ENCODE data around the gene DEDD2.

DEDD2 gene

GRCh38 chr19:42176990-42177685 lies 40.3 kb downstream of the DEDD2 start:
- Histone ChIP-seq H3K9me3 (ENCODE audit: control insufficient read depth in 2 of 2, low read length in 2 of 2) (no peaks in the 10 kb centered on the region), H3K9ac (ENCODE audit: low read length in 2 of 2) (peak overlapping the region in 1 of 2 donors; percentile 19), H3K4me1 (ENCODE audit: control insufficient read depth, insufficient read depth, low read length) (peaks cover 16% of the 10 kb centered on the region), H3K27me3 (ENCODE audit: control insufficient read depth in 1 of 2, insufficient read depth in 2 of 2, low read length in 2 of 2) (peaks cover 42 to 57% of the 10 kb centered on the region in 2 donors), H3K36me3 (ENCODE audit: control insufficient read depth in 2 of 2, insufficient read depth in 2 of 2, low read length in 2 of 2) (no peaks in the 10 kb centered on the region), H3K4me3 (ENCODE audit: low read length in 2 of 2) (peak overlapping the region; percentile 43 to 70), H3K27ac (ENCODE audit: low read length) (no peak overlapping the region)

GRCh38 chr19:42176649-42176989 lies 40.9 kb downstream of the DEDD2 start:
- Histone ChIP-seq H3K9me3 (ENCODE audit: control insufficient read depth in 2 of 2, low read length in 2 of 2) (no peaks in the 10 kb centered on the region), H3K27me3 (ENCODE audit: control insufficient read depth in 1 of 2, insufficient read depth in 2 of 2, low read length in 2 of 2) (peaks cover 42 to 59% of the 10 kb centered on the region in 2 donors), H3K27ac (ENCODE audit: low read length) (no peak overlapping the region), H3K36me3 (ENCODE audit: control insufficient read depth in 2 of 2, insufficient read depth in 2 of 2, low read length in 2 of 2) (no peaks in the 10 kb centered on the region), H3K9ac (ENCODE audit: low read length in 2 of 2) (peak overlapping the region in 1 of 2 donors; percentile 47), H3K4me1 (ENCODE audit: control insufficient read depth, insufficient read depth, low read length) (peaks cover 16% of the 10 kb centered on the region), H3K4me3 (ENCODE audit: low read length in 2 of 2) (peak overlapping the region; percentile 63 to 70)

- Histone ChIP-seq H3K9ac (ENCODE audit: low read length in 2 of 2) (peak overlapping the region in 1 of 2 donors; percentile 47), H3K27ac (ENCODE audit: low read length) (no peak overlapping the region), H3K4me1 (ENCODE audit: control insufficient read depth, insufficient read depth, low read length) (peaks cover 16% of the 10 kb centered on the region), H3K36me3 (ENCODE audit: control insufficient read depth in 2 of 2, insufficient read depth in 2 of 2, low read length in 2 of 2) (no peaks in the 10 kb centered on the region), H3K9me3 (ENCODE audit: control insufficient read depth in 2 of 2, low read length in 2 of 2) (no peaks in the 10 kb centered on the region), H3K27me3 (ENCODE audit: control insufficient read depth in 1 of 2, insufficient read depth in 2 of 2, low read length in 2 of 2) (peaks cover 41 to 57% of the 10 kb centered on the region in 2 donors), H3K4me3 (ENCODE audit: low read length in 2 of 2) (peak overlapping the region; percentile 63 to 70)
Observed at GRCh38 chr19:42175952-42176648, 41.4 kb downstream of the DEDD2 start.

GRCh38 chr19:42174958-42175734 lies 42.3 kb downstream of the DEDD2 start:
- Histone ChIP-seq H3K27ac (ENCODE audit: low read length) (no peak overlapping the region), H3K4me3 (ENCODE audit: low read length in 2 of 2) (no peak overlapping the region), H3K36me3 (ENCODE audit: control insufficient read depth in 2 of 2, insufficient read depth in 2 of 2, low read length in 2 of 2) (no peaks in the 10 kb centered on the region), H3K9ac (ENCODE audit: low read length in 2 of 2) (no peak overlapping the region), H3K27me3 (ENCODE audit: control insufficient read depth in 1 of 2, insufficient read depth in 2 of 2, low read length in 2 of 2) (peaks cover 41 to 48% of the 10 kb centered on the region in 2 donors), H3K9me3 (ENCODE audit: control insufficient read depth in 2 of 2, low read length in 2 of 2) (no peaks in the 10 kb centered on the region), H3K4me1 (ENCODE audit: control insufficient read depth, insufficient read depth, low read length) (peaks cover 16% of the 10 kb centered on the region)

GRCh38 chr19:42174188-42174587 lies 43.3 kb downstream of the DEDD2 start:
- Histone ChIP-seq H3K4me1 (ENCODE audit: control insufficient read depth, insufficient read depth, low read length) (peaks cover 16% of the 10 kb centered on the region), H3K9me3 (ENCODE audit: control insufficient read depth in 2 of 2, low read length in 2 of 2) (no peaks in the 10 kb centered on the region), H3K27ac (ENCODE audit: low read length) (no peak overlapping the region), H3K4me3 (ENCODE audit: low read length in 2 of 2) (no peak overlapping the region), H3K36me3 (ENCODE audit: control insufficient read depth in 2 of 2, insufficient read depth in 2 of 2, low read length in 2 of 2) (no peaks in the 10 kb centered on the region), H3K9ac (ENCODE audit: low read length in 2 of 2) (no peak overlapping the region), H3K27me3 (ENCODE audit: control insufficient read depth in 1 of 2, insufficient read depth in 2 of 2, low read length in 2 of 2) (peaks cover 32 to 42% of the 10 kb centered on the region in 2 donors)

- Histone ChIP-seq H3K9ac (ENCODE audit: low read length in 2 of 2) (no peak overlapping the region), H3K9me3 (ENCODE audit: control insufficient read depth in 2 of 2, low read length in 2 of 2) (no peaks in the 10 kb centered on the region), H3K27ac (ENCODE audit: low read length) (no peak overlapping the region), H3K4me3 (ENCODE audit: low read length in 2 of 2) (no peak overlapping the region), H3K4me1 (ENCODE audit: control insufficient read depth, insufficient read depth, low read length) (peaks cover 16% of the 10 kb centered on the region), H3K36me3 (ENCODE audit: control insufficient read depth in 2 of 2, insufficient read depth in 2 of 2, low read length in 2 of 2) (no peaks in the 10 kb centered on the region), H3K27me3 (ENCODE audit: control insufficient read depth in 1 of 2, insufficient read depth in 2 of 2, low read length in 2 of 2) (peaks cover 27 to 40% of the 10 kb centered on the region in 2 donors)
Observed at GRCh38 chr19:42173695-42174094, 43.8 kb downstream of the DEDD2 start.

- Histone ChIP-seq H3K4me1 (ENCODE audit: control insufficient read depth, insufficient read depth, low read length) (peaks cover 13% of the 10 kb centered on the region), H3K27me3 (ENCODE audit: control insufficient read depth in 1 of 2, insufficient read depth in 2 of 2, low read length in 2 of 2) (peaks cover 17 to 34% of the 10 kb centered on the region in 2 donors), H3K36me3 (ENCODE audit: control insufficient read depth in 2 of 2, insufficient read depth in 2 of 2, low read length in 2 of 2) (no peaks in the 10 kb centered on the region), H3K27ac (ENCODE audit: low read length) (no peak overlapping the region), H3K4me3 (ENCODE audit: low read length in 2 of 2) (no peak overlapping the region), H3K9me3 (ENCODE audit: control insufficient read depth in 2 of 2, low read length in 2 of 2) (no peaks in the 10 kb centered on the region), H3K9ac (ENCODE audit: low read length in 2 of 2) (no peak overlapping the region)
Observed at GRCh38 chr19:42172261-42172660, 45.2 kb downstream of the DEDD2 start.

GRCh38 chr19:42170715-42171114 lies 46.8 kb downstream of the DEDD2 start:
- Histone ChIP-seq H3K36me3 (ENCODE audit: control insufficient read depth in 2 of 2, insufficient read depth in 2 of 2, low read length in 2 of 2) (no peaks in the 10 kb centered on the region), H3K4me3 (ENCODE audit: low read length in 2 of 2) (no peak overlapping the region), H3K4me1 (ENCODE audit: control insufficient read depth, insufficient read depth, low read length) (peaks cover 3% of the 10 kb centered on the region), H3K9ac (ENCODE audit: low read length in 2 of 2) (no peak overlapping the region), H3K27ac (ENCODE audit: low read length) (no peak overlapping the region), H3K9me3 (ENCODE audit: control insufficient read depth in 2 of 2, low read length in 2 of 2) (no peaks in the 10 kb centered on the region), H3K27me3 (ENCODE audit: control insufficient read depth in 1 of 2, insufficient read depth in 2 of 2, low read length in 2 of 2) (peaks cover 17 to 36% of the 10 kb centered on the region in 2 donors)

- H3K4me3 ChIP-seq (ENCODE audit: low read length in 2 of 2), result no peak overlapping the region
- H3K36me3 ChIP-seq (ENCODE audit: control insufficient read depth in 2 of 2, insufficient read depth in 2 of 2, low read length in 2 of 2), result no peaks in the 10 kb centered on the region
- no peaks in the 10 kb centered on the region for H3K9me3 ChIP-seq (ENCODE audit: control insufficient read depth in 2 of 2, low read length in 2 of 2)
- H3K27me3 ChIP-seq (ENCODE audit: control insufficient read depth in 1 of 2, insufficient read depth in 2 of 2, low read length in 2 of 2), result peaks cover 17 to 31% of the 10 kb centered on the region in 2 donors
- no peak overlapping the region for H3K9ac ChIP-seq (ENCODE audit: low read length in 2 of 2)
- no peaks in the 10 kb centered on the region for H3K4me1 ChIP-seq (ENCODE audit: control insufficient read depth, insufficient read depth, low read length)
- no peak overlapping the region for H3K27ac ChIP-seq (ENCODE audit: low read length)
Observed at GRCh38 chr19:42169486-42170413, 47.7 kb downstream of the DEDD2 start.

GRCh38 chr19:42168206-42168605 lies 49.3 kb downstream of the DEDD2 start:
- Histone ChIP-seq H3K9me3 (ENCODE audit: control insufficient read depth in 2 of 2, low read length in 2 of 2) (no peaks in the 10 kb centered on the region), H3K27ac (ENCODE audit: low read length) (no peak overlapping the region), H3K36me3 (ENCODE audit: control insufficient read depth in 2 of 2, insufficient read depth in 2 of 2, low read length in 2 of 2) (no peaks in the 10 kb centered on the region), H3K27me3 (ENCODE audit: control insufficient read depth in 1 of 2, insufficient read depth in 2 of 2, low read length in 2 of 2) (peaks cover 10 to 21% of the 10 kb centered on the region in 2 donors), H3K9ac (ENCODE audit: low read length in 2 of 2) (no peak overlapping the region), H3K4me1 (ENCODE audit: control insufficient read depth, insufficient read depth, low read length) (no peaks in the 10 kb centered on the region), H3K4me3 (ENCODE audit: low read length in 2 of 2) (no peak overlapping the region)

Data from stomach smooth muscle (tissue), 2 donors.